Measurements from ENCODE around the gene QARS1. TPM values are rescaled to one million over a fixed set of nuclear protein-coding genes. Genes with fewer than 3 reads are reported as not detected.

QARS1 gene
- total and polyA plus RNA-seq, 10 of the 15 experiments (the other 5 are each of a cell fraction or from before 2014, with no cell fraction given), result 168 to 476 (median 318) TPM

GRCh38 chr3:49098429-49098828 lies 6.1 kb downstream of the QARS1 start (continued):
- TF ChIP-seq NR2C1 (IDR thresholded peaks at IDR 0.05) (no peak), BCL3 (IDR thresholded peaks at IDR 0.05; ENCODE audit: borderline replicate concordance, insufficient read depth, low read depth, low read length, poor library complexity, severe bottlenecking) (no peak)

GRCh38 chr3:49093853-49094767 lies 10.4 kb downstream of the QARS1 start, which contains the start of gene QRICH1:
QRICH1 (minus strand) TSS chr3:49094071; CDS start chr3:49077017, 17,054 bp downstream.
- H3K9me3 ChIP-seq (replicated peaks; ENCODE audit: control insufficient read depth, insufficient read depth, low read length), result no peaks in the 10 kb centered on the region
- WGBS (ENCODE audit: insufficient coverage, insufficient replicate concordance, low lambda C conversion rate, missing lambda C conversion rate), result under 1% methylated on average over 47 of the region's 65 CpGs
- peaks cover 38% of the 10 kb centered on the region for H3K79me2 ChIP-seq (ENCODE audit: control insufficient read depth, insufficient read depth, low read length)
- POLR2A ChIA-PET, result interaction anchor here (0.5 to 4.3 kb wide), 23 partner anchors 11 to 1150 kb away, joined by 3 to 29 read pairs (median 5); partner anchors contain the start of genes CELSR3, DALRD3, IMPDH2 and NDUFAF3
- no TSS peak for BruUV-seq (replicated peaks)
- intact Hi-C loops (cut with micrococcal nuclease; ENCODE audit: unreplicated experiment) (loop anchor here (2.0 to 10.0 kb wide), 4 partner anchors 65 to 321 kb away; partner anchors contain the start of genes IMPDH2, RHOA and TCTA), in situ Hi-C loops (cut with MboI) (no loop called here)
- RAD21 ChIA-PET (ENCODE audit: unreplicated experiment), result interaction anchor here (0.6 to 3.2 kb wide), 13 partner anchors 10 to 376 kb away, joined by 3 to 22 read pairs (median 6); partner anchors contain the start of genes DAG1, IMPDH2, NDUFAF3 and P4HTM
- CTCF ChIA-PET, result interaction anchor here (0.5 to 4.2 kb wide), 21 partner anchors 8 to 835 kb away, joined by 3 to 41 read pairs (median 4); partner anchors contain the start of genes MON1A, NDUFAF3, P4HTM and QARS1
- peak; percentile 92 for ATAC-seq
- H4K20me1 ChIP-seq (ENCODE audit: control insufficient read depth, insufficient read depth), result no peaks in the 10 kb centered on the region; the same call in 1 of the 2 replicates
- peaks cover 9% of the 10 kb centered on the region in 2 experiments for H3K36me3 ChIP-seq (ENCODE audit: control insufficient read depth in 2 of 2, insufficient read depth in 2 of 2, low read length in 1 of 2)
- peak within 1 kb of the TSS; percentile 92 for H3K9ac ChIP-seq (ENCODE audit: control insufficient read depth, insufficient read depth, low read length)
- peak within 1 kb of the TSS; percentile 91 for H3K27ac ChIP-seq (ENCODE audit: control insufficient read depth, insufficient read depth)
- SMC1A ChIA-PET (ENCODE audit: uncharacterized antibody, unreplicated experiment), result interaction anchor here (0.6 to 3.5 kb wide), 10 partner anchors 8 to 376 kb away, joined by 3 to 20 read pairs (median 4); partner anchors contain the start of genes DAG1, P4HTM, QARS1 and USP19
- no peaks in the 10 kb centered on the region for H3K27me3 ChIP-seq (replicated peaks in 1 of 2; ENCODE audit: control insufficient read depth in 2 of 2, insufficient read depth in 2 of 2, low read length in 1 of 2)
- H3K4me2 ChIP-seq (ENCODE audit: control insufficient read depth, insufficient read depth), result peak within 1 kb of the TSS; percentile 96
- FAIRE-seq, result peak; percentile 96
- peak; percentile 90 for DNase-seq (ENCODE audit: low read depth, low spot score)
- H2AFZ ChIP-seq (ENCODE audit: control insufficient read depth, low read depth, low read length), result peak within 1 kb of the TSS; percentile 86
- peaks cover 11% of the 10 kb centered on the region for H3K4me1 ChIP-seq (ENCODE audit: control insufficient read depth, insufficient read depth, low read length)
- H3K4me3 ChIP-seq, result peak within 1 kb of the TSS; percentile 96
- no peak for TF ChIP-seq ZZZ3 (IDR thresholded peaks at IDR 0.05; ENCODE audit: control insufficient read depth, insufficient read length, low read depth)
- peak; percentile 98 for TF ChIP-seq YY1 (IDR thresholded peaks at IDR 0.05; ENCODE audit: low read depth, low read length)
- no peak for TF ChIP-seq FOS (IDR thresholded peaks at IDR 0.05; ENCODE audit: borderline replicate concordance, extremely low read depth, insufficient read length)
- TF ChIP-seq CHD4 (IDR thresholded peaks at IDR 0.05), result no peak
- peak; percentile 78 for TF ChIP-seq BACH1 (IDR thresholded peaks at IDR 0.05; ENCODE audit: borderline replicate concordance)
- no peak for TF ChIP-seq NFXL1 (IDR thresholded peaks at IDR 0.05; ENCODE audit: borderline replicate concordance)
- no peak for TF ChIP-seq ZNF384 (IDR thresholded peaks at IDR 0.05; ENCODE audit: borderline replicate concordance, low read depth, low read length)
- no peak for TF ChIP-seq KAT2A (conservative IDR thresholded peaks at IDR 0.05; ENCODE audit: control insufficient read depth, low read depth, low read length)
- TF ChIP-seq SIX5 (IDR thresholded peaks at IDR 0.05; ENCODE audit: low read depth, low read length, severe bottlenecking), result peak; percentile 40
- no peak for TF ChIP-seq JUNB (IDR thresholded peaks at IDR 0.05)
- TF ChIP-seq EZH2 (IDR thresholded peaks at IDR 0.05; ENCODE audit: borderline replicate concordance, control insufficient read depth, low read depth, low read length), result no peak
- peak; percentile 47; the same call in 1 of the 2 replicates for TF ChIP-seq LARP7 (IDR thresholded peaks at IDR 0.05)
- peak; percentile 87 for TF ChIP-seq POLR2A (IDR thresholded peaks at IDR 0.05; ENCODE audit: low read depth, low read length)
- TF ChIP-seq SMAD5 (IDR thresholded peaks at IDR 0.05; ENCODE audit: low read depth), result no peak
- TF ChIP-seq PKNOX1 (IDR thresholded peaks at IDR 0.05), result peak; percentile 81
